SK-N-MC (cell line): ENCODE results near the gene GMIP.

Source experiments
- EZH2 ChIP-seq: fragments of 200-600 bp; sonication (generic); IDR thresholded peaks from one replicate; pipeline ENCODE4 v1.6.1; 2017; ENCODE audit warnings: antibody characterized with exemption
- FOXP2 ChIP-seq: optimal IDR thresholded peaks from 2 replicates; pipeline ENCODE3; 2011; ENCODE audit warnings: mild to moderate bottlenecking, moderate library complexity; ENCODE audit not compliant: insufficient read depth; ENCODE audit errors: extremely low read length, control extremely low read depth
- POLR2AphosphoS5 ChIP-seq: IDR thresholded peaks from 2 replicates; pipeline ENCODE4 v1.6.1; 2012; ENCODE audit warnings: mild to moderate bottlenecking, low read depth, low read length, borderline replicate concordance

- TF ChIP-seq EZH2: no peak
- no peak for TF ChIP-seq FOXP2
- TF ChIP-seq POLR2AphosphoS5: no peak
Observed at GRCh38 chr19:19597809-19598306, 45.6 kb downstream of the GMIP start.
